Measurements from ENCODE around the gene TRIM51. TPM values are rescaled to one million over a fixed set of nuclear protein-coding genes. Genes with fewer than 3 reads are reported as not detected.
"Not testable (repeated sequence)": the region's sequence is repeated elsewhere in the genome, so short reads cannot be mapped to it uniquely, and the experiment has no call there.

The TRIM51 gene, protein sequence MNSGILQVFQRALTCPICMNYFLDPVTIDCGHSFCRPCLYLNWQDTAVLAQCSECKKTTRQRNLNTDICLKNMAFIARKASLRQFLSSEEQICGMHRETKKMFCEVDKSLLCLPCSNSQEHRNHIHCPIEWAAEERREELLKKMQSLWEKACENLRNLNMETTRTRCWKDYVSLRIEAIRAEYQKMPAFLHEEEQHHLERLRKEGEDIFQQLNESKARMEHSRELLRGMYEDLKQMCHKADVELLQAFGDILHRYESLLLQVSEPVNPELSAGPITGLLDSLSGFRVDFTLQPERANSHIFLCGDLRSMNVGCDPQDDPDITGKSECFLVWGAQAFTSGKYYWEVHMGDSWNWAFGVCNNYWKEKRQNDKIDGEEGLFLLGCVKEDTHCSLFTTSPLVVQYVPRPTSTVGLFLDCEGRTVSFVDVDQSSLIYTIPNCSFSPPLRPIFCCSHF
- total RNA-seq (2014; rRNA removed; shearing (Covaris generic)), result not detected in 2 replicates
- not detected in 2 replicates for total RNA-seq (2022)
- not detected for Bru-seq, nascent RNA
- not detected for BruChase-seq, experiment 1, labeled RNA remaining after a 6-hour chase
- BruChase-seq, experiment 2, labeled RNA remaining after a 2-hour chase, result not detected
- long read RNA-seq, result 0 reads

DNA sequence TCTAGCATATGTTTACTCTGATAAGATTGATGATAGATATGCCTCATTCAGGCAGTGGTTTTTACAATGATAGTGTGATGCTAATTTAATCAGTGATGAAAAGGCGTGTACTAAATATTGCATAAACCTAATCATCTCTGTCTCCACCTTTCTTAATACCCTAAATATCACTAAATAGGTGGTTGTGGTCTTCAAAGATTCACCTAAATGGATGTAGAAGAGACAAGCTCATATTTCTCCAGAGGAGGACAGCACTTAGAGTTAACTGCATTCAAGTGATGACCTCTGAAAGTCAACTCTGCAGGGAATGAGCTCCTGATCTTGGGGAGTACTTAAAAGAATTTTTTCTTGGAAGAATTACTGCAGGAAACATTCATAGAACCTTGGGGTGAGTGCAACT is at the start of gene TRIM51:
Gene TRIM51 (plus strand): TSS at position 301 of the 400 bp plus-strand sequence. CDS start 2,132 bp downstream, outside the sequence.
- H3K9me3 ChIP-seq (ENCODE audit: low read length); H3K36me3 ChIP-seq (ENCODE audit: insufficient read depth, low read length); H2AFZ ChIP-seq (ENCODE audit: low read length); BruUV-seq (replicated peaks); CTCF ChIA-PET (ENCODE audit: unreplicated experiment); POLR2A ChIA-PET; intact Hi-C loops (cut with micrococcal nuclease; ENCODE audit: unreplicated experiment); H3K27ac ChIP-seq (ENCODE audit: low read depth, low read length, poor library complexity, severe bottlenecking); H3K4me2 ChIP-seq (ENCODE audit: low read length); H3K9me2 ChIP-seq (ENCODE audit: insufficient read depth, low read length); H4K20me1 ChIP-seq (ENCODE audit: insufficient read depth, low read length); DNase-seq (ENCODE audit: low spot score); H3K4me3 ChIP-seq (ENCODE audit: low read depth, low read length, poor library complexity, severe bottlenecking); H3K79me2 ChIP-seq (ENCODE audit: insufficient read depth, low read depth, low read length); H3K4me1 ChIP-seq (ENCODE audit: insufficient read depth, low read length, poor library complexity, severe bottlenecking): not testable (repeated sequence)

DNA sequence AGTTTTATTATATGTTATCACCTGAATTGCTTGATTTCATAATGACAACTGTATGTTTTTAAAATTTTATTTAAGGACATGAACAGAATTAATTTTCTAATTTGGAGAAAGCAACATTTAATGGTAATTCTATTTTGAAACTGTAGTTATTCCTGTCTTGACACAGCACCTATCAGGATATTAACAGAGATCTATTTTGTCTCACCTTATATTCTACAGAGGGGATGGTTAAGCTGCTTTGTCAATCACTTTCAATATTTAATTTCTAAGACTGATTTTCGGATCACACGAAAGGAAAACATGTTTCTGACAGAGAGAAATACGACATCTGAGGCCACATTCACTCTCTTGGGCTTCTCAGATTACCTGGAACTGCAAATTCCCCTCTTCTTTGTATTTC is 44.6 kb upstream of the TRIM51 start, which contains the start of gene OR5D16:
Gene OR5D16 (plus strand): TSS at position 301 of the 400 bp plus-strand sequence. CDS start 0 bp downstream, at position 301.
- Histone ChIP-seq H3K4me2 (ENCODE audit: low read length) (no peak within 1 kb of the TSS), H4K20me1 (ENCODE audit: insufficient read depth, low read length) (no peaks in the 10 kb centered on the region), H3K9me3 (ENCODE audit: low read length) (no peaks in the 10 kb centered on the region), H2AFZ (ENCODE audit: low read length) (no peak within 1 kb of the TSS), H3K27ac (ENCODE audit: low read depth, low read length, poor library complexity, severe bottlenecking) (no peak within 1 kb of the TSS), H3K9me2 (ENCODE audit: insufficient read depth, low read length) (no peaks in the 10 kb centered on the region), H3K79me2 (ENCODE audit: insufficient read depth, low read depth, low read length) (no peaks in the 10 kb centered on the region), H3K36me3 (ENCODE audit: insufficient read depth, low read length) (no peaks in the 10 kb centered on the region), H3K4me1 (ENCODE audit: insufficient read depth, low read length, poor library complexity, severe bottlenecking) (no peaks in the 10 kb centered on the region), H3K4me3 (ENCODE audit: low read depth, low read length, poor library complexity, severe bottlenecking) (no peak within 1 kb of the TSS)
- POLR2A ChIA-PET, result no interaction called here
- DNase-seq (ENCODE audit: low spot score), result no peak
- TF ChIP-seq EZH2phosphoT487 (IDR thresholded peaks at IDR 0.05; ENCODE audit: borderline replicate concordance, low read depth, low read length), result no peak
- TF ChIP-seq, protein P1, sequence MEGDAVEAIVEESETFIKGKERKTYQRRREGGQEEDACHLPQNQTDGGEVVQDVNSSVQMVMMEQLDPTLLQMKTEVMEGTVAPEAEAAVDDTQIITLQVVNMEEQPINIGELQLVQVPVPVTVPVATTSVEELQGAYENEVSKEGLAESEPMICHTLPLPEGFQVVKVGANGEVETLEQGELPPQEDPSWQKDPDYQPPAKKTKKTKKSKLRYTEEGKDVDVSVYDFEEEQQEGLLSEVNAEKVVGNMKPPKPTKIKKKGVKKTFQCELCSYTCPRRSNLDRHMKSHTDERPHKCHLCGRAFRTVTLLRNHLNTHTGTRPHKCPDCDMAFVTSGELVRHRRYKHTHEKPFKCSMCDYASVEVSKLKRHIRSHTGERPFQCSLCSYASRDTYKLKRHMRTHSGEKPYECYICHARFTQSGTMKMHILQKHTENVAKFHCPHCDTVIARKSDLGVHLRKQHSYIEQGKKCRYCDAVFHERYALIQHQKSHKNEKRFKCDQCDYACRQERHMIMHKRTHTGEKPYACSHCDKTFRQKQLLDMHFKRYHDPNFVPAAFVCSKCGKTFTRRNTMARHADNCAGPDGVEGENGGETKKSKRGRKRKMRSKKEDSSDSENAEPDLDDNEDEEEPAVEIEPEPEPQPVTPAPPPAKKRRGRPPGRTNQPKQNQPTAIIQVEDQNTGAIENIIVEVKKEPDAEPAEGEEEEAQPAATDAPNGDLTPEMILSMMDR (conservative IDR thresholded peaks at IDR 0.05; ENCODE audit: low read length), result no peak
- intact Hi-C loops (cut with micrococcal nuclease; ENCODE audit: unreplicated experiment), result no loop called here
- CTCF ChIA-PET (ENCODE audit: unreplicated experiment), result no interaction called here
- no TSS peak for BruUV-seq (replicated peaks)

DNA sequence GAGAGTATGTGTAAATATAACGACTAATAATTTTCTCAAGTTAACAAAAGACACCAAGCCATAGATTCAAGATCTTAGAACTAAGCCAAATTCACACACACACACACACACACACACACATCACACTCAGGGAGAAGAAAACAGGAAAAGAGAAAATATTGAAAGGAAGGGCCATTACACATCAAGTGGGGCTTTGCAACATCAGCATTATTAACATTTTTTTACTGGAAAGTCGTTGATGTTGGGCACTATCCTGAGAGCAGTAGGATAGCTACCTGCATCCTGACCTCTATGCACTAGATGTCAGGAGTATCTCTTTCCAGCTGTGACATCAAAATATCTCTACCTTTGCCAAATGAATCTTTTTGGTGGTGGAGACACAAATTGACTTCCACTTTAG is 35.6 kb upstream of the TRIM51 start:
- Histone ChIP-seq H3K36me3 (ENCODE audit: insufficient read depth, low read length) (no peaks in the 10 kb centered on the region), H3K4me2 (ENCODE audit: low read length) (no peak overlapping the region), H4K20me1 (ENCODE audit: insufficient read depth, low read length) (no peaks in the 10 kb centered on the region), H3K4me3 (ENCODE audit: low read depth, low read length, poor library complexity, severe bottlenecking) (no peak overlapping the region), H3K27ac (ENCODE audit: low read depth, low read length, poor library complexity, severe bottlenecking) (no peak overlapping the region), H3K4me1 (ENCODE audit: insufficient read depth, low read length, poor library complexity, severe bottlenecking) (no peaks in the 10 kb centered on the region), H3K79me2 (ENCODE audit: insufficient read depth, low read depth, low read length) (no peaks in the 10 kb centered on the region), H2AFZ (ENCODE audit: low read length) (no peak overlapping the region), H3K9me3 (ENCODE audit: low read length) (no peaks in the 10 kb centered on the region), H3K9me2 (ENCODE audit: insufficient read depth, low read length) (no peaks in the 10 kb centered on the region)
- intact Hi-C loops (cut with micrococcal nuclease; ENCODE audit: unreplicated experiment), result no loop called here
- DNase-seq (ENCODE audit: low spot score), result no peak
- TF ChIP-seq, protein P1 (conservative IDR thresholded peaks at IDR 0.05; ENCODE audit: low read length), result no peak
- no peak for TF ChIP-seq EZH2phosphoT487 (IDR thresholded peaks at IDR 0.05; ENCODE audit: borderline replicate concordance, low read depth, low read length)
- ChIA-PET POLR2A (interaction anchor here (0.8 kb wide), 1 partner anchor 701 kb away, joined by 3 read pairs; no protein-coding TSS in a partner anchor), CTCF (ENCODE audit: unreplicated experiment) (no interaction called here)
- BruUV-seq (replicated peaks), result no TSS peak
